MM.1S (cell line): ENCODE data around the gene RTN4R.

ENCODE experiments used
- EZH2phosphoT487 ChIP-seq: fragments of 300-600 bp; sonication (generic); IDR thresholded peaks from 2 replicates; pipeline ENCODE4 v1.6.1; 2018; ENCODE audit warnings: antibody characterized with exemption, low read length
- TF ChIP-seq, protein P1 (sequence below): fragments of 300-600 bp; sonication (generic); IDR thresholded peaks from 2 replicates; pipeline ENCODE4 v1.5.1; 2016; ENCODE audit warnings: antibody characterized with exemption, low read length, mixed read lengths

DNA sequence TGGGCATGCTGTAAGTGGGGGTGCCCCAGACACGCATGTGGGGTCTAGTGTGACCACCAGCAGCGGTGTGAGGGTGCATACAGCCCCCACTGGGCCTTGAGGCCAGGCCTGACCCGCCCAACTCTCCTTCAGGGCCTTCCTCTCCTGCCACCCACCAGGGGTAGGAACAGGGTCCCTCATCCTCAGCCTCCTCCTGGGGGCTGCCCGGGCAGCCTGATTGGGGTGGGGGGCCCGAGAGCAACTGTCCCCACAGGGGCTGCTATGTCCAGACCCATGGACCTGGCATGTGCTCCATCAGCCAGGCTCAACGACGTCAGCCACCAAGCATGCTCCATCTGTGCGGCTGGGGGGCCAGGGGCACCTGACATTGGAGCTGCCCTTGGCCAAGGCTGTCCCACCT, 27.2 kb downstream of the RTN4R start:
- TF ChIP-seq, protein P1, sequence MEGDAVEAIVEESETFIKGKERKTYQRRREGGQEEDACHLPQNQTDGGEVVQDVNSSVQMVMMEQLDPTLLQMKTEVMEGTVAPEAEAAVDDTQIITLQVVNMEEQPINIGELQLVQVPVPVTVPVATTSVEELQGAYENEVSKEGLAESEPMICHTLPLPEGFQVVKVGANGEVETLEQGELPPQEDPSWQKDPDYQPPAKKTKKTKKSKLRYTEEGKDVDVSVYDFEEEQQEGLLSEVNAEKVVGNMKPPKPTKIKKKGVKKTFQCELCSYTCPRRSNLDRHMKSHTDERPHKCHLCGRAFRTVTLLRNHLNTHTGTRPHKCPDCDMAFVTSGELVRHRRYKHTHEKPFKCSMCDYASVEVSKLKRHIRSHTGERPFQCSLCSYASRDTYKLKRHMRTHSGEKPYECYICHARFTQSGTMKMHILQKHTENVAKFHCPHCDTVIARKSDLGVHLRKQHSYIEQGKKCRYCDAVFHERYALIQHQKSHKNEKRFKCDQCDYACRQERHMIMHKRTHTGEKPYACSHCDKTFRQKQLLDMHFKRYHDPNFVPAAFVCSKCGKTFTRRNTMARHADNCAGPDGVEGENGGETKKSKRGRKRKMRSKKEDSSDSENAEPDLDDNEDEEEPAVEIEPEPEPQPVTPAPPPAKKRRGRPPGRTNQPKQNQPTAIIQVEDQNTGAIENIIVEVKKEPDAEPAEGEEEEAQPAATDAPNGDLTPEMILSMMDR: no peak
- TF ChIP-seq EZH2phosphoT487: no peak
